Muscle of back (tissue), 11 donors: Measurements from ENCODE around the gene DNAH1. TPM values are rescaled to one million over a fixed set of nuclear protein-coding genes. Genes with fewer than 3 reads are reported as not detected.
"Not testable (repeated sequence)": the region's sequence is repeated elsewhere in the genome, so short reads cannot be mapped to it uniquely, and the experiment has no call there.

Experiments used
- DNase-seq, 3 donors: peaks; one replicate each; pipeline versions ENCODE4 v3.0.0 to v3.0.0-alpha.2; 2013
- polyA plus RNA-seq, 10 donors: library from polyadenylated mRNA; unstranded; fragments of 120-200 nt; gene quantifications; one replicate each; pipeline ENCODE4 v1.2.1, GENCODE V29; 2013; ENCODE audit not compliant: insufficient read length in 10 of 10

The DNAH1 gene
- polyA plus RNA-seq, 10 donors, result 2.4 to 8.4 (median 4.5) TPM

DNA sequence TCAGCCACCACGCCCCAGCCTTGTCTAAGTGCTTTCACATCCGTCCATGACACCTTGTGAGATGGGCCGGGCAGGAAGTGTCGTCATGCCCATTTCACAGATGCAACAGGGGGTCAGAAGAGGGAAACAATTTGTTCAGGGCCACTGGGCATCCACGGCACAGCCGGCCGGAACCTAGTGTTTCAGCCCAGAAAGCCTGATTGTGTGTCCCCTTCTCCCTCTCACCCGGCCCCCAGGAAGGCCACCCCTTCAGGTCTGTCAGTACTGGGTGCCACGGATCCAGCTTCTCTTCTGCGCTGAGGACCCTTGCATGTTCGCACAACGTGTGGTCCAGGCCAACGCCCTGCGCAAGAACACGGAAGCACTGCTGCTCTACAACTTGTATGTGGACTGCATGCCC, 15.8 kb downstream of the DNAH1 start:
- no peak for DNase-seq

GRCh38 chr3:52333869-52334557, 17.9 kb downstream of the DNAH1 start:
- DNase-seq, result no peak

GRCh38 chr3:52338131-52338530, 22.0 kb downstream of the DNAH1 start:
- not testable (repeated sequence) for DNase-seq

GRCh38 chr3:52339612-52340011, 23.5 kb downstream of the DNAH1 start:
- peak; percentile 68 to 83 (median 71) for DNase-seq

DNA sequence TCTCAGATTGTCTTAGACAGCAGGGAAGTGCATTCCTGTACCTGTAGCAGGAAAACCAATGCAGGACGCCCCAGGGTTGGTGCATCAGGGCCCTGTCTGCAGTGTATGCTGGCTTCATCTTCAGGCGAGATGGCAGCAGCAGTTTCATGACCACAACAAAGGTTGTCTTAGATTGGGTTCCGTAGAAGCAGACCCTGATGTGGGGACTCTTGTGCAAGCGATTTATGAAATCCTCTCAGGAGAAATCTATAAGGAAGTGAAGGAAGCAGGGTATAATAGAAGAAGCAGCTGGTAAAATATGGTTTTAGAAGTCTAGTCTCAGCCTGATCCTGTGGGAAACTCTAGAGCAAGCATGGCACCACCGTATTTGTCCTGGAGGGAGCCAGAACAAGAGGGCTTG, 25.0 kb downstream of the DNAH1 start:
- DNase-seq, result no peak

DNA sequence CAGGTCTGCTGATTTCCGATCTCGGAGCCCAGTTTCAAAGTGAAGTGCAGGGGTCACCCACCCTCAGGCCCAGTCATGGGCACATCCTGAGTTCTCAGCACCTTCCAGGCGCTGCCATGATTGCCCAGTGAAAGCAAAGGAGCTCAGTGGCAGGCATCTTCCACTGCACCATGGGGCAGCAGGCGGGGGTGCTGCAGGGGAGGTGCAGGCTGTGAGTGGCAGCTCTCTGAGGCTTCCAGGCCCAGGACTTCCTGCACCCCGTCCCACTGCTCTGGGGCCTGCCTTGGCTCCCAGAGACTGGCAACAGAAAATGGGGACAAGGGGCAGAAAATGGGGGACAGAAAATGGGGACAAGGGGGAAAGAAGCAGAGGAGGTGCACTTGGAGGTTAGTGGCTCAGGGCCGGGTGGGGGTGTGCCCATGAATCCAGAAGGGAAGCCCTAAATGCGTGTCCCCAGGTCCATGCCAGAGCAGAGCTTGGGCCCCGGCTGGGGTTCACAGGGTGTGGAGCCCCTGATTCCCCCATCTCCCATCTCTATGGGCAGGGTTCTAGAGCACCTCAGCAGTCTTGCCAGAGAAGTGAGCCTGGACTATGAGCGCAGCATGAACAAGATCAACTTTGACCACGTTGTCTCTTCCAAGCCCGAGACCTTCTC, 28.0 kb downstream of the DNAH1 start:
- no peak for DNase-seq

DNA sequence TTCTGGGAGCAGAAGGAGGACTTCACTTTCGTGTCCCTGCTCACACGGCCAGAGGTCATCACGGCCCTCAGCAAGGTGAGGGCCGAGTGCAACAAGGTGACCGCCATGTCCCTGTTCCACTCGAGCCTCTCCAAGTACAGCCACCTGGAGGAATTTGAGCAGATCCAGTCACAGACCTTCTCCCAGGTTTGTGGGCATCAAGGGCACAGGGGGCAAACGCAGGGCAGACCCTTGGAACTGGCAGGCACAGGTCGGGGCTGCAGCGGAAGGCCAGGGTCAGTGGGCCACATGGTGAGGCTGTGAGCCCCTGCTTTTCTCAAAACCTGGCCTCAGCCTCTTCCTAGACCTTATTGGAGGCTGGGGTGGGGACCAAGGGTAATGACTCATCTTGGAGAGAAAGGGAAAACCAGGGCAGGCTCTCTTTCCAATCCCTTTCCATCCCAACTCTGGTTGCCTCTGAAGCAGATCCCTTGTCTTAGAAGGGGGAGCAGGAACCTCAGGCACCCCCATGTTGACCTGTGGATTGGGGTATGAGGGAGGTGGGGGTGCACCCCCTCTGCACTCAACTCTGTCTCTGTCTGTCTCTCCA, 29.5 kb downstream of the DNAH1 start:
- DNase-seq, result no peak

DNA sequence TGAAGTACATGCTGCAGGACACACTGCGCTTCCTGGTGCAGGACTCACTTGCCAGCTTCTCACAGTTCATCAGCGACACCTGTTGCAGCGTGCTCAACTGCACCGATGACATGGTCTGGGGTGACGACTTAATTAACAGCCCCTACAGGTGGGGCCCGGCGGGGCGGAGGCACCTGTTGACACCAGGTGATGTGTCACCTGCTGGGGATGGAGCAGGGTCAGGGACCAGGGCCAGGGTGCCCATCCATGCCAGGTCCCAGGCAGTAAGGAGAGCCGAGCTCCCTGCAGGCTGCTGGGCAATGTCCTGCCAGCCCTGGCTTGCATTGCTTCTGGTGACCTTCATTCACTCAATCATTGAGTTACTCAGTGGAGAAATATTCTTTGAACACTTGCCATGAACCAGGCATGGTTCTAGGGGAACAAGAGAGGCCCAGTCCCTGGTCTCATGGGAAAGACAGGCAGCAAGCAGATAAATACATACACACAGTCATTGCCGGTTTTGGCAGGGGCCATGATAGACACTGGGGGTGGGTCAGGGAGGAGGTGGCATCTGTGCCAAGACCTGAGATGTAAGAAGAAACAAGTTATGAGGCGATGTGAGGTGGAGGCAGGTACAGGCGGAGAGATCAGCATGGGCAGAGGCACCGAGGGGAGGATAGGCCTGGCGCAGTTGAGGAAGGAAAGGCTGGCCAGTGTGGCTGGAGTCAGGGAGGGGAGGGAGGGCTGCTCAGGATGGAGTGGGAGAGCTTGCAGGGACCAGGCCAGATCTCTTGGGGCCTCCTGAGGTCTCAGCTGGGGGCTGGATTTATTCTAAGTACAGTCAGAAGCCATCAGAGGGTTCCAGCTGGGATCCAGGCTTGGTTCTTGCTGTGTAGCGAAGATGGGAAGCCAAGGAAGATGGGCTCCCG, 30.8 kb downstream of the DNAH1 start:
- no peak for DNase-seq

GRCh38 chr3:52347716-52348635, 31.9 kb downstream of the DNAH1 start:
- no peak for DNase-seq

- DNase-seq, result no peak
These were observed 33.0 kb downstream of the DNAH1 start for GRCh38 chr3:52349131-52349530.

- DNase-seq, result no peak
These were observed 33.7 kb downstream of the DNAH1 start for GRCh38 chr3:52349611-52350395.

GRCh38 chr3:52350416-52350815, 34.3 kb downstream of the DNAH1 start:
- no peak for DNase-seq

- DNase-seq, result no peak
These were observed 35.1 kb downstream of the DNAH1 start for GRCh38 chr3:52350981-52351761.

DNA sequence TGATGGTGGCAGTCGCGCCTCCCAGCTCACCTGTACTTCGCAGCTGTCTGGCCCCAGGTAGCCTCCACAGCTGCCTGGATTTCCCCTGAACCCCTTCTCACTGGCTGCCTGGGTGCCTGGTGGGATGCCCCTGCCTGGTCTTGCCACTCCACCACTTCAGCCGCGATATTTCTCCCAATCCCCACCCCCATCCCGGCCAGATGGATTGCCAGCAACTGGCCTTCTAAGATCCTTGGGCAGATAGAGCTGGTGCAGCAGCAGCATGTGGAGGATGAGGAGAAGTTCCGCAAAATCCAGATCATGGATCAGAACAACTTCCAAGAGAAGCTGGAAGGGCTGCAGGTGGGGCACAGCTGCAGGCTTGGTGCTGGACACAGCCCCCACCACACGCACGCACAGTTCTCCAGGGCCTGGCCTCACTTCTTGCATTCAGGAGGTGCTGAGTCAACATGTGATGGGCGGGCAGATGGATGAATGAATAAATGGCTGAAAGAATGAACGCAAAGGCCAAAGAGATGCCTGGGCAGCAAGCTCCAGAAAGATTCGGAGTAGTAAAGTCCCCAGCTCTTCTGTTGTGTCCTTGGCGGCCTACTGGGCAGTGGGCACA, 35.7 kb downstream of the DNAH1 start:
- no peak for DNase-seq

DNA sequence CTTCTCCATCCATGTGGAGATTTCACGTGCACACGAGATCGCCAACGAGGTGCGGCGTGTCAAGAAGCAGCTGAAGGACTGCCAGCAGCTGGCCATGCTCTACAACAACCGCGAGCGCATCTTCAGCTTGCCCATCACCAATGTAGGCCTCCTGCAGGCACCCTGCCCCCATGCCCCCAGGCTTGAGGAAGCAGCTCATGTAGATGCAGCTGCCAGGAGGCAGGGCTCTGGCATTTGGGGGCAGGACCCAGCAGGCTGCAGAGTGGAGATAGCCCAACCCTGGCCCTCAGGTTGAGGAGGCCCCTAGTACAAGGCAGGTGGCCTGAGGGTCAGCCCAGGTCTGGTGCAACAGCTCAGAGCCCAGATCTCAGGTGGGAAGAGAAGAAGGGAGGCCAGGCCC, 36.4 kb downstream of the DNAH1 start:
- no peak for DNase-seq

- DNase-seq, result no peak
These were observed 37.3 kb downstream of the DNAH1 start for GRCh38 chr3:52353291-52353855.

DNA sequence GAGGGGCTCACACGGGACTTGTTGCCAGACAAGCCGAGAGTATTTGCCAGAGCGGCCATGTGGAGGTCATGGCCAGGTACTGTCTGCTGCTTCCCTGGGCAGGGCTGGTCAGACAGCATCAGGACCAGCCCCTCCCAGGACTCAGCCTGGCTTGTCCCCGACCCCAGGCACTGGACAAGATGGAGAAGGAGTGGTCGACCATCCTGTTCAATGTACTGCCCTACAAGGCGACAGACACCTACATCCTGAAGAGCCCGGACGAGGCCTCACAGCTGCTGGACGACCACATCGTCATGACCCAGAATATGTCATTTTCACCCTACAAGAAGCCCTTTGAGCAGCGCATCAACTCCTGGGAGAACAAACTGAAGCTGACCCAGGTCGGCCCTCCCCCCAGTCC, 38.6 kb downstream of the DNAH1 start:
- DNase-seq, result no peak

DNA sequence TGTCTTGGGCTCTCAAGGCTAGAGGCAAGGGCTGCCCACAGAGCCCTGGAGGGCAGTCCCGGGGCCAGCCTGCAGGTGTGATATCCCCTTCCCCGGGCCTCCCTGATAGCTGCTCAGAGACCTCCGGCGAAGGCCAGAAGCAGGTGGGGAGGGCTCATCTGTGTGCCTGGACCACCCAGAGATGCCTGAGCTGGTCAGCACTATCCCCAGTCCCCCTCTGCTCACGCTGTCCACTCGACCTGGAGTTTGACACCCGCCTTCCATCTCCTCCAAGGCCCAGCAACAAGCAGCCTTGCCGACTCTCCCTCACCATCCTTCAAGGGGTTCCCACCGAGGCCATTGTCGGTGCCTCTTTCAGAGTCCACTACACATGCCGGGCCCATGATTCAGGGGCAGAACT, 39.4 kb downstream of the DNAH1 start:
- DNase-seq, result no peak

- DNase-seq, result no peak
These were observed 40.0 kb downstream of the DNAH1 start for GRCh38 chr3:52356126-52356525.
